ENCODE data around the gene FOXJ2. TPM values are rescaled to one million over a fixed set of nuclear protein-coding genes. Genes with fewer than 3 reads are reported as not detected.
"Not testable (repeated sequence)": the region's sequence is repeated elsewhere in the genome, so short reads cannot be mapped to it uniquely, and the experiment has no call there.

The FOXJ2 gene
- 4.9 and 7.4 TPM in 2 replicates for total RNA-seq

DNA sequence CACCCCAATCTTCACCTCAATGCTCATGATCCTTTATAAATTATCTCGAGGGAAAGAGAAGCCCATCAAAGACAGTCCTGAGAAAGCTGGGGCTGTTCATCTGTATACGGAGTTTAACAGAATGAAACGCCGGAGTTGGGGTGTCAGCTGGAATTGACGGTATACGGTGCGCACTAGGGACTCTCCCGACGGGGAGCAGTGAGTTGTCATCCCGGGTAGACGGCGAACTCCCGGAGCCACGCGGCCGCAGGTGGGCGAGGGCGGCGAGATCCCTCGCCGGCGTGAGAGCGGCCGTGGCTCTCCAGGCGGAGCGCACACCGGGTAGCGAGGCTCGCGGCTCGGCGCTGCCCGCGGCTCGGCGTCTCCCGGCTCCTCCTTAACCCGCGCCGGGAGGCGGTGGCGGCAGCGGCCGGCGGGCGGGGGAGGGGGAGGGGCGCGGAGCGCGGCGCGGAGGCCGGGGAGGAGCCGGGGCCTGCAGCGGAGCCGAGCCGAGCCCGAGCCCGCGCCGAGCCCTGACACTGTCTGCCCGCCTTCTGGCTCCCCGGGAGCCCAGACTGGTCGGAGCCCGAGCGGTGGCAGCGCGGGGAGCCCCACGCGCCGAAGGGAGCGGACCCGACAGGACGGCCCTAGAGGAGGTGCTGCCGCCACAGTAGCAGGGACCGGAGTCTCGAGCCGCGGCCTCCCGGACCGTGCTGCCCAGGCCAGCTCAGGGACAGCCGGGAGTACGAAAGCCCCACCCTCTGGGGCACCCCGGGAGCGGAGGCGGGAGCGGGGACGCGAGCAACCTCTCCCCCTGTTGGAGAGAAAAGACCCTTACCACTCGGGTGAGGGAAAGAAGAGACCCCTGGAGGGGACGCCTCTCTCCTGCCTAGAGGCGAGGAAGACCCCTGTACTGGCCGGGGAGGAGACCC lies at the start of gene FOXJ2:
FOXJ2 (plus strand) TSS at position 475 of the 911 bp plus-strand sequence. CDS start 7,117 bp downstream, outside the sequence.
- DNase-seq: peak; percentile 78

DNA sequence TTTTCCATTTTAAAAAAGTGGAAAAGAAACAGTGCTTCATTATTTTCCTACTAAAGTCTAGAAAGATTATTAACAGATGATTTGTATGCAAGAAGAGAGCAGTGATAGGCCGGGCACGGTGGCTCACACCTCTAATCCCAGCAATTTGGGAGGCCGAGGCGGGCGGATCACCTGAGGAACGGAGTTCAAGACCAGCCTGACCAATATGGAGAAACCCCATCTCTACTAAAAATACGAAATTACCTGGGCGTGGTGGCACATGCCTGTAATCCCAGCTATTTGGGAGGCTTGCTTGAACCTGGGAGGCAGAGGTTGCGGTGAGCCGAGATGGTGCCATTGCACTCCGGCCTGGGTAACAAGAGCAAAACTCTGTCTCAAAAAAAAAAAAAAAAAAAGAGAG lies 49.5 kb upstream of the FOXJ2 start:
- DNase-seq: not testable (repeated sequence)

DNA sequence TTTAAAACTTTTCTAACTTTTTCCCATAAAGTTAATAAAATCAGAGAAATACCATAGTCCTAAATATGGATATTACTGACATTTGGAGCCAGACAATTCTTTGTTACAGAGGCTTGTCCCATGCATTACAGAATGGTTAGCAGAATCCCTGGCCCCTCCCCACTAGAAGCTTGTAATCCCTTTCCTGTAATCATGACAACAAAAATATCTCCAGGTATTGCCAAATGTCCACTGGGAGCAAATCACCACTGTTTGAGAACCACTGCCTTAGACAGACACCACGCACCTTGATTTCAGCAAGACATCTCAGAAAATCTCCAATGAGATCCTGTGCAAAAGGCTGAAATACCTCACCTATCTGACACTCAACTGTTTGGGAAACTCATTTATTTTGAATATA lies 49.1 kb upstream of the FOXJ2 start:
- DNase-seq: not testable (repeated sequence)

DNA sequence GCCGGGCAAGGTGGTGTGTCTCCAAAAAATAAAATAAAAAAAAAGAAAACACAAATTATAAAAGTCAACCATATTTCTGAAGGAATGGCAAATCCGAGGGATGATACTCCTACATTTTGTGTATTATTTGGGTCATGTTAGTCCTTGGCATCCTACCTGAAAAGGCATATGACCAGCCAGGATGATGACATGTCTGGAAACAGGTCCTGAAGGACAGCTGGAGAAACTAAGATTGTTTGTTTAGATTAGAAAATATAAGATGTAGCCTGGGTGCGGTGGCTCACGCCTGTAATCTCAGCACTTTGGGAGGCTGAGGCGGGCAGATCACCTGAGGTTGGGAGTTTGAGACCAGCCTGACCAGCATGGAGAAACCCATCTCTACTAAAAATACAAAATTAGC lies 47.6 kb upstream of the FOXJ2 start:
- no peak for DNase-seq

DNA sequence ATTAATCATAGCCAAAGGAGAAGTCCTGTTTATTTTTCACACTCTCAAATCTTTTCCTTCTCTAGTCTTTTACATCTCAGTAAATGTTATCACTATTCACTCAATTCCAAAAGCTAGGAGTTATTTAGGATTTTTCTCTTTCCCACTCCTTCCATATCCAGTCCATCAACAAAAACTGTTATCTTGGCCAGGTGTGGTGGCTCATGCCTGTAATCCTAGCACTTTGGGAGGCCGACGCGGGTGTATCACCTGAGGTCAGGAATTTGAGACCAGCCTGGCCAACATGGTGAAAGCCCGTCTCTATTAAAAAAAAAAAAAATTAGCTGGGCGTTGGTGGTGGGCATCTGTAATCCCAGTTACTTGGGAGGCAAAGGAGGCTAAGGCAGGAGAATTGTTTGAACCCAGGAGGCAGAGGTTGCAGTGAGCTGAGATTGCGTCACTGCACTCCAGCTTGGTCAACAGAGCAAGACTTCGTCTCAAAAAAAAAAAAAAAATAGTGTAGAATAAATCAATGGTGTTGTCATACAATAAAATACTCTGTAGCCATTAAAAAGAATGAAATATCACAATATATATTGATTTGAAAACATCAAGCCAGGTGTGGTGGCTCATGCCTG lies 46.6 kb upstream of the FOXJ2 start:
- no peak for DNase-seq

DNA sequence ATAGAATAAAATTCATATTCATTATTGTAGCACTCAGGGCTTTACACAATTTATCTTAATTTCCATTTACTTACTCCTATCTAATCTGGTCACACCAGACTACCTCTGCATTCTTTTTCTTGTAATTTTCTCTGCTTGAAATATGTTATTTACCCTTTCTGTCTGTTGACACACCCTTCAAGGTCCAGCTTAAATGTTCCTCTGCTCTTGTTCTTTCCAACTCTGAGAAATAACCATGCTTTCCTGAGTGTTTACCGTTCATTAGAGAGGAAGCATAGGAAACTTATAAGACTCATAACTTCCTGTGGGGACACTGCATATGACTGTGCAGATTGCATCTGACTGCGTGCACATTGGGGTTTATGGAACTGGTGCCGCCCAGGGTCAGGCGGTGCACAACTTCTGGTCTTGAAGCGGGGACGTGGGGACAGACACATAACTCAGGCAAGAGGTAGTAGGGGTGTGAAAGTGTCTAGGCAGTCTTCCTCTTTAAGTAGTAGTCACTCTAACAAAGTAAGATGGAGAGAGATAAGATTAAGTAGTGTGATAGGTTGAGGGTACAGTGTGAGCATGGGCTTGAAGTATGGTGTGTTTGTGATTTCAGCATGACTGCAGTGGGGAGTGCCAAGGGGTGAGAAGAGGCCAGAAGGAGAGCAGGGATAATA lies 42.6 kb upstream of the FOXJ2 start:
- DNase-seq: peak; percentile 60

DNA sequence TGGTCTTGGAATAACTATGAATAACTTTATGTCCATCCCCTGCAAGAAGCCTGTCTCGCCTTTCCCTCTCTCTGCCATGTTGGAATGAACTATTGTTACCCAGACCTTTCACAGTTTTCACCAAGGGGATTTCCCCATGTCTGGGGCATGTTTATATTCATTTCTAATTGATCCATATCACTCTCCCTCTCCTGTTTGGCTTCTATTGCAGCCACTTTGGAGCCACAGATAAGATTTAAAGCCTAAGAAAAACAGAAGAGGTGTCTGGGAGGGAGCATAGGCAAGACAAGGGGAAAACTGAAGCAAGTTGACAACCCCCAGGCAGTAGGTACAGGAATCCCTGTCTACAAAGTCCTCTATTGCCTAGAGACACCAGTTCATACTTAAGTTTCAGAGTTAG lies 41.0 kb upstream of the FOXJ2 start:
- no peak for DNase-seq

DNA sequence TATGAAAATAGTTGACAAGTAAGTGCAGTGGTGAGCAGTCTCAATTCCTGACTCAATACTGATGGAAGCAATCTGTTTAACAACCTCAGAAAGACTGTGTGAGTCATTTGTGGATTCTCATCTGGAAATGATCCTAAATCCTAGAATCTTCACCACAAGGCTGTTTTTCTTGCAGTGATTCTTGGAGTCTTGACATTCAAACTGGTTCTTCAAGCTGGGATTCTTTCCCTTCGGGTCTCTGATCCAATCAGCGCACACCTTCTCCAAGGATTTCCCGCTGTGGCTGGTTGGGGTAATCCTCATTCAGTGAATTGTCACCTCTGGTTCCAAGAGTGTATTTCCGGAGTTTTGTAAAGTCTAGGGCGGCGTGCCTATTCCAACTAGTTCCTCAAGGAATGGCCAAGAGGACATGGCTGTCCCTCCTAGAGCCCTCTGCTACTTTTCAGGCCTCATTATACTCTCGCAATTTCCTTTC lies 37.7 kb upstream of the FOXJ2 start:
- DNase-seq: peak; percentile 6

DNA sequence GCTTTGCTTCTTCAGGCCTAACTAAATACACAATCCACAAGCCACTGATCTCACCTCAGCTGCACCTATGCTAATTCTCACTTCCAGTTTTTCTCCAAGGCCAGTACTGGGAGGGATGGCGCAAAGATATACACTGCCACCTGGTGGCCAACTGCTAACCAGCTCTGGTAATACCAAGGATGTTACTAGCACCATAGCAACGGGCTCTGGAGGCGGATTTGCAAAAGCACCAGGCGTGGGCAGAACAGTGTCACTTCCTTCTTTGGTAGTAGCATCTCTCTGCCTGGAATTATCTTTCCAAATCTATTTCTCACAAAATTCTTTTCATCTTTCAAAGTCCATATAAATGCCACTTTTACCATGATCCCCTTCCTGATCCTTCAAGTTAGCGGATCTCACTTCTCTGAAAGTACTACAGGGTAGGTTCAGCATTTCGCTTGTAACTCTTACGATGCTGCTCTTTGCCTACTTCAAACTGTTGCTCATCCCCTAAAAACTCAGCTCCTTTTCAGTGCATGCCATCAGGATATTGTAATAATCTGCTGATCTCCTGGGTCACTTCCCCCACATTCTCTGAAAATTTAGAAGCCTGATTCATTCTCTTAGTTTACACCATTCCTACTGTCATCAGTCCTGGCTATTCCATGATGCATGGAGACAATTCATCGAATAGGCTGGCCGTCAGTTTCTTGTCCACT lies 37.1 kb upstream of the FOXJ2 start:
- DNase-seq: peak; percentile 84

DNA sequence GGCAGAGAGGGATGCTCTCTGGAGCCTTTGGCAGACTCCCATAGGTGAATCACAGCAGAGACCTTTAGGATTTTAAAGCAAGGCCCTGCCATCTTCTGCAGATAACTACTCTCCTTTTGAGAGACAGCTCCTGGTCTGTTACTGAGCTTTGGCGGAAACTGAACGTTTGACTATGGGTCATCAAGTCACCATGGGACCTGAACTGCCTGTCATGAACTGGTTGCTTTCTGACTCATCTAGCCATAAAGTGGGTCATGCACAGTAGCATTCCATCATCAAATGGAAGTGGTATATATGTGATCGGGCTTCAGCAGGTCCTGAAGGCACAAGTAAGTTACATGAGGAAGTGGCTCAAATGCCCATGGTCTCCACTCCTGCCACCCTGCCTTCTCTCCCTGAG lies 31.7 kb upstream of the FOXJ2 start:
- not testable (repeated sequence) for DNase-seq

DNA sequence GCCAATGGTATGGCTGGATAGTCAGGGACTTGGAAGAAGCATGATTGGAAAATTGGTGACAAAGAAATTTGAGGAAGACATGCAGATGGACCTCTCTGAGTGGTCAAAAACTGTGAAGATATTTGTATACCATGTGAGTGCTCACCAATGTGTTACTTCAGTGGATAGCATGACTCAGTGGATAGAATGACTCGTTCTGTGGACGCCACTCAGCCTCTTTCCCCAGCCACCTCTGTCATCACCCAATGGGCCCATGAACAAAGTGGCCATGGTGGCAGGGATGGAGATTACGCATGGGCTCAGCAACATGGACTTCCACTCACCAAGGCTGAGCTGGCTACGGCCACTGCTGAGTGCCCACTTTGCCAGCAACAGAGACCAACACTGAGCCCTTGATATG lies 31.0 kb upstream of the FOXJ2 start:
- not testable (repeated sequence) for DNase-seq

DNA sequence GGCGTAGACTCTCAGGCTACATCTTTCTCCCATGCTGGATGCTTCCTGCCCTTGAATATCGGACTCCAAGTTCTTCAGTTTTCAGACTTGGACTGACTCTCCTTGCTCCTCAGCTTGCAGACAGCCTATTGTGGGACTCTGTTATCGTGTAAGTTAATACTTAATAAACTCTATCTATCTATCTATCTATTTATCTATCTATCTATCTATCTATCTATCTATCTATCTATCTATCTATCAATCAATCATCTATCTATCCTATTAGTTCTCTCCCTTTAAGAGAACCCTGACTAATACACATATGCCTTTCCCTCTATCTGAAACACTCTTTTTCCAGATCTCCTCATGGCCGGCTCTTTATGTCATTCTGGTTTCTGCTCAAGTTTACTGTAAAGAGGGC lies 27.6 kb upstream of the FOXJ2 start:
- DNase-seq: not testable (repeated sequence)

DNA sequence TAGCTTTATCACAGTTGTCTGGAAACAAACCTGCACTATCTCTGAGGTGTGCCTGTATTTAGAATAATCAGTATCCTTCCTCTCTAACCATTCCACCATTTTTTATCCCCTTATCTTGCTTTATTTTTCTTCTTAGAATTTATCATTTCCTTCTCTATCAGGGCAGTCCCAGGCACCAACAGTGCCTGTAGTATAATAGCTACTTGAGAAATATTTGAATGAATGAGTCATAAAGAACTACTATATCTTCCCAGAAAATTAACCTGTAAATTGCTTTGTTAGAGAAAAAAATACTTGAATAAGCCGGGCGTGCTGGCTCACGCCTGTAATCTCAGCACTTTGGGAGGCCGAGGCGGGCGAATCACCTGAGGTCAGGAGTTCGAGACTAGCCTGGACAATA lies 21.2 kb upstream of the FOXJ2 start:
- DNase-seq: peak; percentile 13

DNA sequence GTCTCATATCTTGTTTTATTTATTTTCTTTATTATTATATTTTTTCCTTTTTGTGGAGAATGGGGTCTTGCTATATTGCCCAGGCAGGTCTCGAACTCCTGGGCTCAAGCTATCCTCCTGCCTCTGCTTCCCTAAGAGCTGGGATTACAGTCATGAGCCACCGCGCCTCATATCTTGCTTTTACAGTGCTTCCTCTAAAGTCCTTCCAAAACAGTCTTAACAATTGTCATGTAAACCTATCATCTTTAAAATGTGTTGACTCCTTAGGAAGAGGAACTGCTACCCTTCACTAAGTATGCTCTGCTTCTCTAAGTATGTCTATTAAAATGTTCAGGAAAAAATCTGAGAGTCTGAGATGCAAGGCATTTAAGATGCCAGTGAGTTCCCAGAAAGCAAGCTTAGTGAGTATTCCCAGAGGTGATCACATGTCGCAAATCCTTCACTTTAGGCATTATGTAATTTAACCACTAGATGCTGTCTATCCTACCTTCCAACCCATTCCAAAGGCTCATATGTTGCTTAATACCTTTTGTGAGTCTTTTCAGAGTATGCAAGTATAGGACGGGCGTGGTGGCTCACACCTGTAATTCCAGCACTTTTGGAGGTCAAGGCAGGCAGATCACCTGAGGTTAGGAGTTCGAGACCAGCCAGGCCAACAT lies 19.7 kb upstream of the FOXJ2 start:
- DNase-seq: no peak

DNA sequence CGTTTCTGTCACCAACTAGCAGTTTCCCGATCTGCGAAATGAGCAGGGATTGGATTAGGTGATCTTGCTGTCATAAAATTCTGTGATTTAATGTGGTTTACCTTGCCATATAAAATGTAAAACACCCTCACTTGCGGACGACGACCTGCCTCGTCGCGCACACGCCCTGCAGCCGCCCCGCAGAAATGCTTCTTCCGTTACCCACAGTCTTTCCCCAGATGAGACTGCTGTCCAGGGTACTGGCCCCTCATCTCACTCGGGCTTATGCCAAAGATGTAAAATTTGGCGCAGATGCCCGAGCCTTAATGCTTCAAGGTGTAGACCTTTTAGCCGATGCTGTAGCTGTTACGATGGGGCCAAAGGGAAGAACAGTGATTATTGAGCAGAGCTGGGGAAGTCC lies 17.7 kb upstream of the FOXJ2 start:
- no peak for DNase-seq

DNA sequence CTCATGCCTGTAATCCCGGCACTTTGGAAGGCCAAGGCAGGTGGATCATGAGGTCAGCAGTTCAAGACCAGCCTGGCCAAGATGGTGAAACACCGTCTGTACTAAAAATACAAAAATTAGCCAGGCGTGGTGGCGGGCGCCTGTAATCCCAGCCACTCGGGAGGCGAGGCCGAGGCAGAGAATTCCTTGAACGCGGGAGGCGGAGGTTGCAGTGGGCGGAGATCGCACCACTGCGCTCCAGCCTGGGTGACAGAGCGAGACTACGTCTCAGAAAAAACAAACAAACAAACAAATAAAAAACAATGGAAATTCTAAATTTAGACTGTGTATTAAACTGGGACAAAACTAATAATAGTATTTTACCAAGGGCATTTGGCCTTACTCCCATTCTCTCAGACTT lies 14.3 kb upstream of the FOXJ2 start:
- DNase-seq: not testable (repeated sequence)

DNA sequence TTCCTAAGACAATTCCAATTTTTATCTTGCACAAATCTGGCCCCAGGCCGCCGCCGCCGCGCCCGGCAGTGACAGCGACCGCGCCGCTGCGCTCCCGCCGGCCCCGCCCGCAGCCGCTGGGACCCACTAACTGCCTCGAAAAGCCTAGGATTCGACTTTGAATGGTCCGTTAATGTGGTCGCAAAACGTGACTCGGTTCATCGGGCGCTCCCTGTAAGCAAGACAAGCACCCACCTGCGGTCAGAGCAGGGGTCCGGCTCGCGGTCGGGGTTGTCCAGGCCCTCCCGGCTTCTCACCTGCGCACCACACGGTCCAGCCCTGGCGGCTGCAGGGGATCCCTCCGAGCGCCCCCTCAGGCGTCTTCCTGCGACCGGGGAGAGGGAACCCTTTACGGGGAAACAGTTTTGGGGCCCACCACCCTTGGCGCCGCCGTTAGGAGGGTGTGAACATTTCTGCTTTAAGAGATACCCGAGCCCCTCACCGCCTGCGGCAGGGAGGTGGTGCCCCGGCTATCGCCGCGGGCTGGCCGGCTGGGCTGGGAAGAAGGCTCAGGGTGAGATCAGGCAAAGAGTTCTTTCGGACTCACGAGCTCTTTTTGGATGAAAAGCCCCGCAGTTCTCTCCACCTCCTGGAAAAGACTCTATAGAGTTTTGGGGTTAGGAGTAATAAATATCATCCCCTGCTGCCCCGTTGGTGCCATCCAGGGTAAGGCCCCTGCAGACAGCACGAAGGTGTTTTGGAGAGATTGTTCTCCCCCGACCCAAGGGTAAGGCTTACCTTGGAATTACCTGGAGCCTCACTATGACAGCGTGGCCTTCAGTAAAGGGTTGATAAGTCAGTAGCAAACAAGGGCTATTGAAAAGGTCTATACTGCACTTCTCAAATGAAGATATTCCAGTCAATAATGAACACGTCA lies 13.6 kb upstream of the FOXJ2 start:
- no peak for DNase-seq

DNA sequence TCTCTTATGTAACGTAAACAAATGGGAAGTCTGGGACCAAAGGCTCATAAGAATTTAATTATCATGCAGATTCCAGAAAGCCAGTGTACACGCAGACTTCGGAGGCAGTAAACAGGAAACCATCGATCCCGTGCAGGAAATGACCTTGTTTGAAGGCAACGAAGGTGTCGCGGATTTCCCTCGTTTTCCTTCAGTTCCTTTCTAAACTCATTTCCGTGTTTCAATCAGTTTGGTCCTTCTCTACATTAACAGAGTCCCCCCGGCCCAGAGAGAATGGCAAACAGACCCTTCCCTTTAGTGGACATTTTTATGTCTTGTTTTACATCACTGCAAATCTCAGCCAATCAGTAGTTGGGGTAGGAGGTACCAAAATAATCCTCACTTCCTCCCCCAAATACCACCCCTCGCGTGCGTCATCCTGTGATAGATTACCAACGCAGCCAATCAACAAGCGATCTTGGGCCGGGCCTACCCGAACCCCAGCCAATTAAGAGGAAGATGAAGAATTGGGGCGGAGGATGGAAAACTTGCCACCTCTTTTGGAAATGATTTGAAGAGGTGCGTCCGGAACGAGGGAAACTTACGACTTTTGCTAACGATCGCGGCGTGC lies 6.1 kb upstream of the FOXJ2 start:
- DNase-seq: peak; percentile 100

DNA sequence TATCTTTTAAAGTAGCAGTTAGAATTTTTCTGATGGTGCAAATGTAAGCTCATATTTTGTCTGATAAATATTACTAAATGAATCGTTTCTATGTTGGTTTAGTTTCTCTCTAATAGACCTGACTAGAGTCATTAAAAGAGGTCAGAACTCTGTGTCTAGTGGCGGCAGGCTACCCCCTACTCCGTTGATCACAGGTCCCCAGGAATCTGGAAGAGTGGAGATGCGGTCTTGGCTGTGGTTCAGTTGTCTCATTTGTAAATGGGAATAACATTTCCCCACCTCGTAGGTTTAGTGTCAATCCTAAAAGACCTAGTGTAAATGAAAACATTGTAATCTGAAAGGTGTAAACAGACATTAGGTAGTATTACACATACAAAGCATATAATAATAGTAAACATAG lies 4.7 kb upstream of the FOXJ2 start:
- no peak for DNase-seq

DNA sequence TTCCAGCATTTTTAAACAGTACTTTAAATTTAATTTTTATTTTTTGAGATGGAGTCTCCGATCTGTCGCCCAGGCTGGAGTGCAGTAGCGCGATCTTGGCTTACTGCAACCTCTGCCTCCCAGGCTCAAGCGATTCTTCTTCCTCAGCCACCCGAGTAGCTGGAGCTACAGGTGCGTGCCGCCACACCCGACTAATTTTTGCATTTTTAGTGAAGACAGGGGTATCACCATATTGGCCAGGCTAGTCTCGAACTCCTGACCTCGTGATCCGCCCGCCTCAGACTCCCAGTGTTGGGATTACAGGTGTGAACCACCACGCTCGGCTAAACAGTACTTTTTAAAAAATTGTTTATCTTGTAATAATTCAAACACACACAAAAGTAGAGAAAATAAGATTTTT lies 4.2 kb upstream of the FOXJ2 start:
- DNase-seq: no peak

DNA sequence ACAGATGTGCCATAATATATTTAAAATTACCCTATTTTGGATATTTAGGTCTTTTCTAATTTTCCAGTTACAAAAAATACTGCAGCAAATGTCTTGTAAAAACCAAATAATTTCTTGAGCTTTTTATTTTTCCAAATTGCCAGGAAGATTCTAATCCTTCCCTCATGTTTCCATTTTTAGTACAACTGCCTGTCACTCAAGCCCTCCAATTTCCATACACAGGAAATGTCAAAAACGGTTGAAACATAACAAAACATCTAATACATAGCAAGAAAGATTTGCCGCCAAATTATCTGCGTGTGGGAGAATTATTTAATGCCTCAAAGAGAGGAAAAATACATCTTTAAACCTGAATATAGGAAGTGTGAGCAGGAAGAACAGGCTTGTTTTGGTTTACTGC lies 2.3 kb upstream of the FOXJ2 start:
- no peak for DNase-seq

Data from dermis blood vessel endothelial cell (primary cell).